CD4-positive, alpha-beta T cell treated with Interleukin-17A for 4 hours (primary cell): ENCODE results near the gene ARRDC3.

Source experiments
- DNase-seq: peaks from one replicate; pipeline ENCODE4 v3.0.0-alpha.2; 2020; ENCODE audit warnings: mixed read lengths

ARRDC3 gene

GRCh38 chr5:91384671-91385430 is 1.7 kb upstream of the ARRDC3 start:
- peak; percentile 37 for DNase-seq

- peak; percentile 41 for DNase-seq
Measured at GRCh38 chr5:91383956-91384300, 811 bp upstream of the ARRDC3 start.

GRCh38 chr5:91382530-91383026 is 539 bp downstream of the ARRDC3 start:
- DNase-seq = peak; percentile 57

GRCh38 chr5:91381774-91382359 is 1.2 kb downstream of the ARRDC3 start:
- peak; percentile 79 for DNase-seq

- DNase-seq = no peak
Measured at GRCh38 chr5:91381239-91381773, 1.8 kb downstream of the ARRDC3 start.

GRCh38 chr5:91380491-91381238 is 2.5 kb downstream of the ARRDC3 start:
- peak; percentile 99 for DNase-seq

- peak; percentile 95 for DNase-seq
Measured at GRCh38 chr5:91379914-91380490, 3.1 kb downstream of the ARRDC3 start.

- no peak for DNase-seq
Measured at GRCh38 chr5:91379246-91379913, 3.7 kb downstream of the ARRDC3 start.

GRCh38 chr5:91378752-91379211 is 4.3 kb downstream of the ARRDC3 start:
- DNase-seq = no peak

- no peak for DNase-seq
Measured at GRCh38 chr5:91374893-91375520, 8.1 kb downstream of the ARRDC3 start.

- DNase-seq = no peak
Measured at GRCh38 chr5:91373600-91373999, 9.5 kb downstream of the ARRDC3 start.

- no peak for DNase-seq
Measured at GRCh38 chr5:91373006-91373405, 10.1 kb downstream of the ARRDC3 start.

- no peak for DNase-seq
Measured at GRCh38 chr5:91369480-91369879, 13.6 kb downstream of the ARRDC3 start.

GRCh38 chr5:91367908-91368648 is 15.0 kb downstream of the ARRDC3 start:
- DNase-seq = no peak

GRCh38 chr5:91367344-91367743 is 15.8 kb downstream of the ARRDC3 start:
- no peak for DNase-seq

GRCh38 chr5:91366551-91366950 is 16.6 kb downstream of the ARRDC3 start:
- DNase-seq = no peak

- DNase-seq = no peak
Measured at GRCh38 chr5:91365498-91365897, 17.6 kb downstream of the ARRDC3 start.

- no peak for DNase-seq
Measured at GRCh38 chr5:91362935-91363334, 20.2 kb downstream of the ARRDC3 start.

- DNase-seq = no peak
Measured at GRCh38 chr5:91361790-91362189, 21.3 kb downstream of the ARRDC3 start.

GRCh38 chr5:91361055-91361701 is 21.9 kb downstream of the ARRDC3 start:
- no peak for DNase-seq
